GM19351 (cell line): ENCODE data around the gene LTBP1.
"Not testable (repeated sequence)": the region's sequence is repeated elsewhere in the genome, so short reads cannot be mapped to it uniquely, and the experiment has no call there.

Experiments used
- ATAC-seq: cut with Tn5 transposase; IDR thresholded peaks from one replicate; pipeline ENCODE4 v1.9.1; 2021; ENCODE audit warnings: mild to moderate bottlenecking, moderate library complexity; ENCODE audit not compliant: unreplicated experiment

The LTBP1 gene

GRCh38 chr2:33134086-33134771, 187.5 kb downstream of the LTBP1 start:
- no peak for ATAC-seq

GRCh38 chr2:33134791-33135560, 188.2 kb downstream of the LTBP1 start:
- ATAC-seq = no peak

GRCh38 chr2:33135645-33136044, 188.9 kb downstream of the LTBP1 start:
- no peak for ATAC-seq

- ATAC-seq = no peak
Measured at GRCh38 chr2:33136056-33136455, 189.3 kb downstream of the LTBP1 start.

GRCh38 chr2:33136566-33136965, 189.8 kb downstream of the LTBP1 start:
- no peak for ATAC-seq

GRCh38 chr2:33137331-33137730, 190.6 kb downstream of the LTBP1 start:
- ATAC-seq = no peak

GRCh38 chr2:33139949-33140348, 193.2 kb downstream of the LTBP1 start:
- no peak for ATAC-seq

- ATAC-seq = no peak
Measured at GRCh38 chr2:33141476-33141875, 194.7 kb downstream of the LTBP1 start.

GRCh38 chr2:33142810-33143209, 196.1 kb downstream of the LTBP1 start:
- no peak for ATAC-seq

- ATAC-seq = no peak
Measured at GRCh38 chr2:33144243-33144642, 197.5 kb downstream of the LTBP1 start.

GRCh38 chr2:33145459-33145858, 198.7 kb downstream of the LTBP1 start:
- ATAC-seq = no peak

- no peak for ATAC-seq
Measured at GRCh38 chr2:33146102-33146501, 199.3 kb downstream of the LTBP1 start.

- no peak for ATAC-seq
Measured at GRCh38 chr2:33153008-33153407, 206.3 kb downstream of the LTBP1 start.

- ATAC-seq = no peak
Measured at GRCh38 chr2:33158482-33159003, 211.8 kb downstream of the LTBP1 start.

GRCh38 chr2:33160191-33160590, 213.4 kb downstream of the LTBP1 start:
- no peak for ATAC-seq

- no peak for ATAC-seq
Measured at GRCh38 chr2:33166287-33166881, 219.6 kb downstream of the LTBP1 start.

GRCh38 chr2:33167622-33168245, 221.0 kb downstream of the LTBP1 start:
- ATAC-seq = no peak

- no peak for ATAC-seq
Measured at GRCh38 chr2:33168425-33168824, 221.7 kb downstream of the LTBP1 start.

- ATAC-seq = no peak
Measured at GRCh38 chr2:33168922-33169321, 222.2 kb downstream of the LTBP1 start.

GRCh38 chr2:33170251-33170650, 223.5 kb downstream of the LTBP1 start:
- not testable (repeated sequence) for ATAC-seq

GRCh38 chr2:33177627-33178026, 230.9 kb downstream of the LTBP1 start:
- ATAC-seq = no peak
